ENCODE data around the gene MYOM3. TPM values are rescaled to one million over a fixed set of nuclear protein-coding genes. Genes with fewer than 3 reads are reported as not detected.

Gene MYOM3
- total RNA-seq, 1 donor from 2014 or later: 8.1 TPM

DNA sequence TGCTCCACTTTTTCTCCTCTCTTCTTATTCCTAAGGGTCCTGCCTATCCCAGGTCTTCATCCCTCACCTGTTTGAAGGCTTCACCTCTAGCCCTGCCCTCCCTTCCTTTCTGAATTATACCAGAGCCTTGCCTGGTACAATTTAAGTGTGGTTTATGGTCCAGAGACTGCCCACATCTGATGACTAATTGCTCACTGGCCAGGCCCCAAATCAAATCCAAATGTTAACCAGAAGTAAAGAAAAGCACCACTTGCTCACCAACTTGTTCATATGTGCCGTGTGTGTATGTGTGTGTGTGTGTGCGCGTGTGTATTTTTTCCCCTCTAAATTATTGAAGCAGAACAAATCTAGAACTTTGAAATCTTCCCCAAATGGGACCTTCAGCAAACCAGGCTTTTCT, 26.4 kb downstream of the MYOM3 start:
- Histone ChIP-seq H3K4me3 (ENCODE audit: low read depth, low read length) (no peak overlapping the region), H3K27me3 (ENCODE audit: control insufficient read depth, insufficient read depth, low read length) (no peaks in the 10 kb centered on the region), H3K36me3 (ENCODE audit: control insufficient read depth, insufficient read depth, low read length) (no peaks in the 10 kb centered on the region)
- peak; percentile 16 for DNase-seq (ENCODE audit: low read depth)
- TF ChIP-seq, protein P1, sequence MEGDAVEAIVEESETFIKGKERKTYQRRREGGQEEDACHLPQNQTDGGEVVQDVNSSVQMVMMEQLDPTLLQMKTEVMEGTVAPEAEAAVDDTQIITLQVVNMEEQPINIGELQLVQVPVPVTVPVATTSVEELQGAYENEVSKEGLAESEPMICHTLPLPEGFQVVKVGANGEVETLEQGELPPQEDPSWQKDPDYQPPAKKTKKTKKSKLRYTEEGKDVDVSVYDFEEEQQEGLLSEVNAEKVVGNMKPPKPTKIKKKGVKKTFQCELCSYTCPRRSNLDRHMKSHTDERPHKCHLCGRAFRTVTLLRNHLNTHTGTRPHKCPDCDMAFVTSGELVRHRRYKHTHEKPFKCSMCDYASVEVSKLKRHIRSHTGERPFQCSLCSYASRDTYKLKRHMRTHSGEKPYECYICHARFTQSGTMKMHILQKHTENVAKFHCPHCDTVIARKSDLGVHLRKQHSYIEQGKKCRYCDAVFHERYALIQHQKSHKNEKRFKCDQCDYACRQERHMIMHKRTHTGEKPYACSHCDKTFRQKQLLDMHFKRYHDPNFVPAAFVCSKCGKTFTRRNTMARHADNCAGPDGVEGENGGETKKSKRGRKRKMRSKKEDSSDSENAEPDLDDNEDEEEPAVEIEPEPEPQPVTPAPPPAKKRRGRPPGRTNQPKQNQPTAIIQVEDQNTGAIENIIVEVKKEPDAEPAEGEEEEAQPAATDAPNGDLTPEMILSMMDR (IDR thresholded peaks at IDR 0.05; ENCODE audit: insufficient read depth, low read length, poor library complexity, severe bottlenecking): no peak

DNA sequence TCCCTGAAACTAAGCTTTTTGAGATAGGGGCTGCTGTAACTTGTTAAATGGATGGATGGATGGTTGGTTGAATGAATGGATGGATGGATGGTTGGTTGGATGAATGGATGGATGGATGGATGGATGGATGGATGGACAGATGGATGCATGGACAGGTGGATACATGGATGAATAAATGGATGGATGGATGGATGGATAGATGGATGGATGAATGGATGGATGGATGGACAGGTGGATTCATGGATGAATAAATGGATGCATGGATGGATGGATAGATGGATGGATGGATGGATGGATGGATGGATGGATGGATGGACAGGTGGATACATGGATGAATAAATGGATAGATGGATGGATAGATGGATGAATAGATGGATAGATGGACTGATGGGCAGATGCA, 26.9 kb downstream of the MYOM3 start:
- no peak for DNase-seq (ENCODE audit: low read depth)
- Histone ChIP-seq H3K36me3 (ENCODE audit: control insufficient read depth, insufficient read depth, low read length) (no peaks in the 10 kb centered on the region), H3K4me3 (ENCODE audit: low read depth, low read length) (no peak overlapping the region), H3K27me3 (ENCODE audit: control insufficient read depth, insufficient read depth, low read length) (no peaks in the 10 kb centered on the region)
- TF ChIP-seq, protein P1 (IDR thresholded peaks at IDR 0.05; ENCODE audit: insufficient read depth, low read length, poor library complexity, severe bottlenecking): no peak

DNA sequence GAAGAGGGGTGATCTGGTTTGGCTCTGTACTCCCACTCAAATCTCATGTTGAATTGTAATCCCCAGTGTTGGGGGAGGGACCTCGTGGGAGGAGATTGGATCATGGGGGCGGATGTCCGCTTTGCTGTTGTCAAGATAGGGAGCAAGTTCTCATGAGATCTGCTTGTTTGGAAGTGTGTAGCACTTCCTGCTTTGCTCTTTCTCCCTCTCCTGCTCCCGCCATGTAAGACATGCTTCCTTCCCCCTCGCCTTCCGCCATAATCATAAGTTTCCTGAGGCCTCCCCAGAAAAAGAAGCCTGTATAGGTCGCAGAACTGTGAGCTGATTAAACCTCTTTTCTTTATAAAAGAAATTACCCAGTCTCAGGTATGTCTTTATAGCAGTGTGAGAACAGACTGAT, 27.9 kb downstream of the MYOM3 start:
- H3K27me3 ChIP-seq (ENCODE audit: control insufficient read depth, insufficient read depth, low read length): no peaks in the 10 kb centered on the region

DNA sequence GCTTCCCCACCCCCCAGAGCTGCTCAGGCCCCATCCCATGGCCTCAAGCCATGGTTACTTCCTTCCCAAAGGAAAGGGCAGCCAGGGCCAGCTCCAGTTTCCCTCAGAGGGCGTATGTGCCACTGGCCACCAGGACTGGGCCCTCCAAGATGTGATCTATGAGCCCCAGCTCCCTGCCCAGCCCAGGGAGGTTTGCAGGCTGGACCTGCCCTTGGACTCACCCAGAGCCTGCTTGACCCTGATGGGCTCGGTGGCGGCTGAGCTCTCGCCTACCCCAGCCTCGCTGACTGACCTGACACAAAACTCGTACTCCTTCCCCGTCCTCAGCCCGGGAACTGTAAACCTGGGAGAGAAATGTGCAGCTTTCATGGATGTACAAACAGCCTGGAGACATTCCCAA, 29.6 kb downstream of the MYOM3 start:
- no peaks in the 10 kb centered on the region for H3K36me3 ChIP-seq (ENCODE audit: control insufficient read depth, insufficient read depth, low read length)
- no peaks in the 10 kb centered on the region for H3K27me3 ChIP-seq (ENCODE audit: control insufficient read depth, insufficient read depth, low read length)
- TF ChIP-seq, protein P1 (IDR thresholded peaks at IDR 0.05; ENCODE audit: insufficient read depth, low read length, poor library complexity, severe bottlenecking): no peak
- no peak overlapping the region for H3K4me3 ChIP-seq (ENCODE audit: low read depth, low read length)
- no peak for DNase-seq (ENCODE audit: low read depth)

More for the DNA sequence above, 27.9 kb downstream of the MYOM3 start:
- TF ChIP-seq, protein P1 (IDR thresholded peaks at IDR 0.05; ENCODE audit: insufficient read depth, low read length, poor library complexity, severe bottlenecking): no peak
- DNase-seq (ENCODE audit: low read depth): no peak
- H3K36me3 ChIP-seq (ENCODE audit: control insufficient read depth, insufficient read depth, low read length): no peaks in the 10 kb centered on the region
- no peak overlapping the region for H3K4me3 ChIP-seq (ENCODE audit: low read depth, low read length)

DNA sequence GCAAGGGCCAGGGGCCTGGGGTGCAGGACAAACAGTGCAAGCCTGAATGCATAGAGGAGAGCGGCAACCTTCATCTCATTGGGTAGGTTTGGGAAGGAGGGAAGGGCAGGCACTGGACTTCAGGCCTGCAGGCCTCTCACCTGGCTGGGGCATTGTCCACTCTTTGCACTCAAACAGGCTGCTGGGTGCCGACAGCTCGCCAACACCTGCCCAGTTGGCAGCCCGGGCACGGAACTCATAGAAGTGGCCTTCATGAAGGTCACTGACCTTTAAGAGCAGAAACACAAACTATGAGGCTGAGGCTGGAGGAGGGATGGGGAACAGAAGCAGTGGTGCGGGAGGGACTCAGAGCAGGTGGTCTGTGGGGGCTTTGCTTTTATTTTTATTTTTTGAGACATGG, 30.7 kb downstream of the MYOM3 start:
- no peaks in the 10 kb centered on the region for H3K36me3 ChIP-seq (ENCODE audit: control insufficient read depth, insufficient read depth, low read length)
- TF ChIP-seq, protein P1 (IDR thresholded peaks at IDR 0.05; ENCODE audit: insufficient read depth, low read length, poor library complexity, severe bottlenecking): no peak
- no peak overlapping the region for H3K4me3 ChIP-seq (ENCODE audit: low read depth, low read length)
- no peaks in the 10 kb centered on the region for H3K27me3 ChIP-seq (ENCODE audit: control insufficient read depth, insufficient read depth, low read length)
- DNase-seq (ENCODE audit: low read depth): no peak

DNA sequence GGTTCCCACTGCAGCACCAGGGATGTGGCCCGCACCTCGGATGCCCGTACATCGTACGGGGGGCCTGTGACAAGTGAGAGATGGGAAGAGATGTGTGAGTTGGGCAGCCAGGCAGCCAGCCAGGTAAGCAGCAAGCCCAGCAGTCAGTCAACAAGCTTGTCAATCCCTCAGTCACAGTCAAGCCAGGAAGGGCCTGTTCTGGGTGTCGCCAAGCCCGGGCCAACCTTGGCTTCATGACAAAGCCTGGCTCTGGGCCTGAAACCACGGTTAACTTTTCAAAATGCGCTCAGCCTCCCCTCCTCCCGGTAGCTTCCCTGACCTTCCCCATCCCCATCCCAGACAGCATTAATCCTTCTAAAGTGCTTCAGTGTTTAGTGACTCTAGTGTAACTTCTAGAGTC, 31.8 kb downstream of the MYOM3 start:
- Histone ChIP-seq H3K27me3 (ENCODE audit: control insufficient read depth, insufficient read depth, low read length) (no peaks in the 10 kb centered on the region), H3K36me3 (ENCODE audit: control insufficient read depth, insufficient read depth, low read length) (no peaks in the 10 kb centered on the region), H3K4me3 (ENCODE audit: low read depth, low read length) (no peak overlapping the region)
- TF ChIP-seq, protein P1 (IDR thresholded peaks at IDR 0.05; ENCODE audit: insufficient read depth, low read length, poor library complexity, severe bottlenecking): no peak
- DNase-seq (ENCODE audit: low read depth): no peak

Data from kidney epithelial cell (primary cell).